GM12878 (cell line): ENCODE measurements around the gene WFS1. TPM values are rescaled to one million over a fixed set of nuclear protein-coding genes. Genes with fewer than 3 reads are reported as not detected.

Experiments
- ATAC-seq: fragments of 200-7000 bp; cut with Tn5 transposase; 3 replicates; pipeline ENCODE4 v1.9.1; 2020; ENCODE audit warnings: mild to moderate bottlenecking, moderate library complexity
- BruUV-seq: library from RNA; stranded (reverse); fragments of 400-500 nt; replicated peaks from 2 replicates; lab custom pipeline; 2021; lab: Mats Ljungman, UMichigan
- CTCF ChIA-PET: fragments of 300-600 bp; sonication (Branson Sonifier 250); formaldehyde crosslinking; extraction: SDS; loops from one replicate; lab custom pipeline; 2021; ENCODE audit warnings: inconsistent platforms; lab: Yijun Ruan, JAX
- POLR2A ChIA-PET: fragments of 350-600 bp; formaldehyde crosslinking; extraction: SDS; loops from one replicate; lab custom pipeline; 2021; ENCODE audit warnings: inconsistent platforms; lab: Charles Lee
- RAD21 ChIA-PET: fragments of 300-600 bp; sonication (Branson Sonifier 250); formaldehyde crosslinking; loops from one replicate; lab custom pipeline; 2023; ENCODE audit warnings: antibody characterized with exemption; ENCODE audit not compliant: unreplicated experiment; lab: Charles Lee
- SMC1A ChIA-PET: fragments of 300-600 bp; sonication (Branson Sonifier 250); formaldehyde crosslinking; loops from one replicate; lab custom pipeline; 2023; ENCODE audit not compliant: unreplicated experiment, uncharacterized antibody; lab: Charles Lee
- DNase-seq: peaks from one replicate; pipeline ENCODE4 v3.0.0-alpha.2; 2011; ENCODE audit warnings: low read depth, low spot score
- FAIRE-seq: peaks from 3 replicates; lab custom pipeline; 2011; peaks lifted over from hg19 to GRCh38; lab: Jason Lieb, UNC
- H2AFZ ChIP-seq: 2 replicates; pipeline ENCODE4 v1.6.0; 2011; ENCODE audit warnings: low read depth, low read length, control low read depth; ENCODE audit not compliant: control insufficient read depth
- H3K27ac ChIP-seq: 2 replicates; pipeline ENCODE4 v1.5.1; 2011; ENCODE audit warnings: control low read depth; ENCODE audit not compliant: control insufficient read depth, insufficient read depth
- H3K27me3 ChIP-seq, 2 experiments: replicated peaks in 1 of 2; 2 replicates each; pipeline versions ENCODE4 v1.6.0 to v1.6.1; 2011; ENCODE audit warnings: low read length in 1 of 2; ENCODE audit not compliant: control insufficient read depth in 2 of 2, insufficient read depth in 2 of 2
- H3K36me3 ChIP-seq, 2 experiments: 2 replicates each; pipeline ENCODE4 v1.5.1; 2011; ENCODE audit warnings: low read length in 1 of 2; ENCODE audit not compliant: control insufficient read depth in 2 of 2, insufficient read depth in 2 of 2
- H3K4me1 ChIP-seq: 2 replicates; pipeline ENCODE4 v1.6.1; 2011; ENCODE audit warnings: mild to moderate bottlenecking, low read length, moderate library complexity, mixed read lengths; ENCODE audit not compliant: control insufficient read depth, insufficient read depth
- H3K4me2 ChIP-seq: 2 replicates; pipeline ENCODE4 v1.6.0; 2011; ENCODE audit warnings: control low read depth; ENCODE audit not compliant: control insufficient read depth, insufficient read depth
- H3K4me3 ChIP-seq: fragments of 200-600 bp; sonication (generic); 2 replicates; pipeline ENCODE4 v1.5.1; 2016
- H3K79me2 ChIP-seq: 2 replicates; pipeline ENCODE4 v1.6.0; 2011; ENCODE audit warnings: low read length; ENCODE audit not compliant: control insufficient read depth, insufficient read depth
- H3K9ac ChIP-seq: 2 replicates; pipeline ENCODE4 v1.8.0; 2011; ENCODE audit warnings: low read length, control low read depth, mixed read lengths; ENCODE audit not compliant: control insufficient read depth, insufficient read depth
- H3K9me3 ChIP-seq: replicated peaks from 3 replicates; pipeline ENCODE4 v1.5.1; 2011; ENCODE audit warnings: mild to moderate bottlenecking, low read length; ENCODE audit not compliant: control insufficient read depth, insufficient read depth
- H4K20me1 ChIP-seq: 2 replicates; pipeline ENCODE4 v1.6.0; 2011; ENCODE audit not compliant: control insufficient read depth, insufficient read depth
- BMI1 ChIP-seq: fragments of 450-650 bp; IDR thresholded peaks from 2 replicates; pipeline ENCODE4 v1.6.1; 2016; ENCODE audit warnings: mild to moderate bottlenecking, moderate library complexity, borderline replicate concordance
- HDAC6 ChIP-seq: fragments of 200-600 bp; sonication (generic); IDR thresholded peaks from one replicate; pipeline ENCODE4 v1.8.0; 2017; ENCODE audit warnings: antibody characterized with exemption; ENCODE audit not compliant: unreplicated experiment
- MXI1 ChIP-seq: fragments of 150-350 bp; IDR thresholded peaks from 2 replicates; pipeline ENCODE4 v1.6.1; 2011; ENCODE audit warnings: low read depth, mild to moderate bottlenecking, inconsistent platforms, low read length, improper control_type of control experiment
- SPI1 ChIP-seq: IDR thresholded peaks from 2 replicates; pipeline ENCODE4 v1.6.1; 2011; ENCODE audit warnings: low read depth, mild to moderate bottlenecking, low read length, moderate library complexity, borderline replicate concordance; ENCODE audit not compliant: insufficient read depth
- TCF7 ChIP-seq: IDR thresholded peaks from 2 replicates; pipeline ENCODE4 v1.6.1; 2014; ENCODE audit warnings: antibody characterized with exemption, borderline replicate concordance
- ZNF24 ChIP-seq: fragments of 450-650 bp; IDR thresholded peaks from 2 replicates; pipeline ENCODE4 v1.6.1; 2017; ENCODE audit warnings: antibody characterized with exemption, mild to moderate bottlenecking
- ZNF384 ChIP-seq: IDR thresholded peaks from 2 replicates; pipeline ENCODE4 v1.6.1; 2012; ENCODE audit warnings: low read depth, mild to moderate bottlenecking, low read length, improper control_type of control experiment, borderline replicate concordance
- WGBS: methylation state at CpG from one replicate; pipeline ENCODE4 v1.1.6; 2016; ENCODE audit warnings: low lambda C conversion rate; ENCODE audit not compliant: insufficient replicate concordance, insufficient coverage; ENCODE audit errors: missing lambda C conversion rate; 5-methylcytosine and 5-hydroxymethylcytosine counted together
- in situ Hi-C: fragments of 300-500 bp; cut with MboI; formaldehyde crosslinking; loops from 9 replicates; pipeline ENCODE4 v1.14.3; 2018; ENCODE audit warnings: mixed read lengths
- intact Hi-C: fragments of 100-400 bp; cut with micrococcal nuclease; formaldehyde crosslinking; loops from one replicate; pipeline ENCODE4 v1.14.2; 2022; ENCODE audit not compliant: unreplicated experiment
- polyA plus RNA-seq, 11 experiments: library from polyadenylated mRNA; depleted of rRNA in 4 of 11; unstranded in 6 of 11; stranded (reverse) in 5 of 11; fragments of >200 nt; fragmentation: Nextera tagmentation in 4 of 11; fragmentation: Illumina TruSeq in 1 of 11; extraction: Ambion mirVana in 4 of 11; extraction: Trizol in 1 of 11; gene quantifications; 1 replicate in 1 of 11; 2 replicates in 10 of 11; pipeline versions ENCODE4 v1.2.1 to v1.2.3, GENCODE V29; 2011 to 2016; ENCODE audit warnings: inconsistent platforms in 2 of 11, missing spikeins in 2 of 11, low read depth in 1 of 11
- total RNA-seq, 4 experiments: library from RNA; depleted of rRNA in 3 of 4; stranded (reverse); fragments of >200 nt in 3 of 4; fragmentation: Illumina TruSeq in 1 of 4; extraction: Trizol in 1 of 4; gene quantifications; 2 replicates each; pipeline versions ENCODE4 v1.2.1 to v1.2.3, GENCODE V29; 2013 to 2021
- TF ChIP-seq, protein P1 (sequence below): IDR thresholded peaks from 2 replicates; pipeline ENCODE4 v1.6.1; 2011; ENCODE audit warnings: low read depth, low read length, improper control_type of control experiment, borderline replicate concordance
- TF ChIP-seq, protein P2 (sequence below): IDR thresholded peaks from 2 replicates; pipeline ENCODE4 v1.6.1; 2011; ENCODE audit warnings: low read depth, mild to moderate bottlenecking, low read length, moderate library complexity, borderline replicate concordance; ENCODE audit errors: extremely low read depth

The WFS1 gene
- total and polyA plus RNA-seq, 10 of the 15 experiments (the other 5 are each of a cell fraction or from before 2014, with no cell fraction given) = 0.31 to 4.7 (median 2.0) TPM

DNA sequence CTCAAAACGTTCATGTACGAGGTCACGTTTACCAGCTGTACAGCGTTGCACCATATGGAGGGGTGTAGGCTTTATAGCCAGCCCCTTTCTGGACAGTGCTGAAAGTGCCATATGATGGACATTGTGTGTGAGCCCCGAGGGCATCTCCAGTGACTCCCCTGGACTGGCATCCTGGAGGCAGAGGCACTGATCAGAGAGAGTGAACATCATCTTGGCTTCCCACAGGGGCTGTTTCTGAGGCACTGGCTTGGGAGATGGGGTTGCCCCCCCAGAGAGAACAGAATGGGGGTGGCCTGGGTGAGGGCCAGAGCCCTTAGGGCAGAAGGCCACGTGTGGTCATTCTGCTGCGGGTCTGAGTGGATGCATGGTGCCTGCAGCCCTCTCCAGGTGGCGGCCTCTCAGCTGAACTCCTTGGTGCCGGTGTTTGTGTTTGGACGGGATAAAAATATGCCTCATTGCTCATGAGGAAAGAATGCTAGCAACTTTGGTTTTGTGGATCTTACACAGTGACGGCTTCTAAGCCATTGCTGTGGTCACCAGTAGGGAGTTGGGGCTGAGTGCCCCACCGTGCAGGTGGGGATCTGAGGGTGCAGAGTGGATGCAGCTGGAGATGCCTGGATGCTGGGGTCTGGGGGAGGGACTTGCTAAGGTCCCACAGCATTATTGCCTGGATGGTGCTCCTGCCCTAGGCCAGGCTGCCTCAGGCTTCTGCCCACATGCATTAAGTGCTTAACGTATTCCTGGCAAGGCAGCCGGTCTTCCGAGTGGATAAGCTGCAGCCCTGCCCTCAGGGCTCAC, 3.4 kb downstream of the WFS1 start (continued):
- TF ChIP-seq, protein P1, sequence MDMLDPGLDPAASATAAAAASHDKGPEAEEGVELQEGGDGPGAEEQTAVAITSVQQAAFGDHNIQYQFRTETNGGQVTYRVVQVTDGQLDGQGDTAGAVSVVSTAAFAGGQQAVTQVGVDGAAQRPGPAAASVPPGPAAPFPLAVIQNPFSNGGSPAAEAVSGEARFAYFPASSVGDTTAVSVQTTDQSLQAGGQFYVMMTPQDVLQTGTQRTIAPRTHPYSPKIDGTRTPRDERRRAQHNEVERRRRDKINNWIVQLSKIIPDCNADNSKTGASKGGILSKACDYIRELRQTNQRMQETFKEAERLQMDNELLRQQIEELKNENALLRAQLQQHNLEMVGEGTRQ = no peak
- TF ChIP-seq ZNF384 = no peak
- TF ChIP-seq MXI1 = no peak
- TF ChIP-seq HDAC6 = no peak

DNA sequence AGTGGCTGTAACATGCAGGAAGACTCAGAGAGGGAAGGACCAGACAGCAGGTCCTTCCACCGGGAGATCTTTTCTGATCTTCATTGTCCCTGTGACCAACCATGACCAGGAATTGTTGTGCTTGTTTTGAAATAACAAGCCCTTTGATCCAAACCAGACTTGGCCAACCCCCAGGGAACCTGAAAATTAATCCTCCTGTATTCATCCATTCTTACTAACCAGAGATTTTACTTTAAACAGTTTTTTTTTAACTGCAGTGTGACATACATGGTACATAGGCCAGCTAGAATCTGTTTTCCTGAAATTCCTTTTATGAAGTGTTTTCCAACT, 4.0 kb downstream of the WFS1 start:
- Histone ChIP-seq H3K4me2 (no peak overlapping the region), H3K4me3 (no peak overlapping the region), H3K9me3 (no peaks in the 10 kb centered on the region), H3K4me1 (peaks cover 11% of the 10 kb centered on the region), H3K27me3 (no peaks in the 10 kb centered on the region; a peak in 1 of 4 replicates), H3K79me2 (no peaks in the 10 kb centered on the region), H3K27ac (no peak overlapping the region), H4K20me1 (0 out of 2 replicates have a peak, but pooled peaks cover 4% of the 10 kb centered on the region), H3K36me3 (no peaks in the 10 kb centered on the region), H2AFZ (no peak overlapping the region), H3K9ac (no peak overlapping the region)
- in situ Hi-C loops = no loop called here
- RAD21 ChIA-PET = no interaction called here
- TF ChIP-seq ZNF24 (no peak), BMI1 (no peak), SPI1 (no peak), TCF7 (no peak)
- TF ChIP-seq, protein P2, sequence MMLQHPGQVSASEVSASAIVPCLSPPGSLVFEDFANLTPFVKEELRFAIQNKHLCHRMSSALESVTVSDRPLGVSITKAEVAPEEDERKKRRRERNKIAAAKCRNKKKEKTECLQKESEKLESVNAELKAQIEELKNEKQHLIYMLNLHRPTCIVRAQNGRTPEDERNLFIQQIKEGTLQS = no peak
- FAIRE-seq (no peak), DNase-seq (no peak), ATAC-seq (no peak)
- POLR2A ChIA-PET = no interaction called here
- CTCF ChIA-PET = interaction anchor here (0.5 to 3.1 kb wide), 3 partner anchors 10 to 58 kb away, joined by 3 to 15 read pairs (median 4); no protein-coding TSS in a partner anchor
- 94% methylated on average over 1 of the region's 1 CpG for WGBS
- intact Hi-C loops = no loop called here
- BruUV-seq = no TSS peak
- SMC1A ChIA-PET = no interaction called here
